A673 (cell line): ENCODE measurements around the gene REC114. TPM values are rescaled to one million over a fixed set of nuclear protein-coding genes. Genes with fewer than 3 reads are reported as not detected.

ENCODE experiments used
- BruUV-seq: library from RNA; stranded (reverse); fragments of 400-500 nt; replicated peaks from 2 replicates; lab custom pipeline; 2021; lab: Mats Ljungman, UMichigan
- CTCF ChIA-PET: fragments of 300-600 bp; sonication (Branson Sonifier 250); formaldehyde crosslinking; loops from one replicate; lab custom pipeline; 2022; ENCODE audit warnings: antibody characterized with exemption; lab: Charles Lee
- POLR2A ChIA-PET: fragments of 300-600 bp; sonication (Branson Sonifier 250); formaldehyde crosslinking; loops from one replicate; lab custom pipeline; 2022; ENCODE audit warnings: antibody characterized with exemption; ENCODE audit not compliant: low non-redundant PET; lab: Charles Lee
- DNase-seq: peaks from one replicate; pipeline ENCODE4 v3.0.0-alpha.2; 2015; ENCODE audit warnings: low spot score
- H3K27ac ChIP-seq: fragments of 200-600 bp; sonication (generic); 2 replicates; pipeline ENCODE4 v1.5.1; 2016; ENCODE audit warnings: mixed run types, low read depth, mild to moderate bottlenecking, mixed read lengths, antibody characterized with exemption, low read length; ENCODE audit not compliant: poor library complexity, severe bottlenecking
- H3K27me3 ChIP-seq: fragments of 200-600 bp; sonication (generic); replicated peaks from 2 replicates; pipeline ENCODE4 v1.6.1; 2017; ENCODE audit warnings: mixed run types, low read depth, mild to moderate bottlenecking, mixed read lengths, antibody characterized with exemption, low read length; ENCODE audit not compliant: insufficient read depth, poor library complexity
- H3K36me3 ChIP-seq: fragments of 200-600 bp; sonication (generic); 2 replicates; pipeline ENCODE4 v1.6.1; 2016; ENCODE audit warnings: mixed run types, mild to moderate bottlenecking, mixed read lengths, antibody characterized with exemption, low read length; ENCODE audit not compliant: insufficient read depth, poor library complexity, severe bottlenecking
- H3K4me1 ChIP-seq: fragments of 200-600 bp; sonication (generic); 2 replicates; pipeline ENCODE4 v1.6.1; 2017; ENCODE audit warnings: mixed run types, mild to moderate bottlenecking, mixed read lengths, antibody characterized with exemption, low read length; ENCODE audit not compliant: insufficient read depth, poor library complexity, severe bottlenecking
- H3K4me3 ChIP-seq: fragments of 200-600 bp; sonication (generic); 2 replicates; pipeline ENCODE4 v1.5.1; 2016; ENCODE audit warnings: low read depth, mixed run types, mild to moderate bottlenecking, mixed read lengths, low read length; ENCODE audit not compliant: poor library complexity, severe bottlenecking
- H3K9me3 ChIP-seq: fragments of 200-600 bp; sonication (generic); 2 replicates; pipeline ENCODE4 v1.6.1; 2016; ENCODE audit warnings: mixed run types, low read depth, mild to moderate bottlenecking, mixed read lengths, antibody characterized with exemption, low read length; ENCODE audit not compliant: poor library complexity, severe bottlenecking
- EZH2 ChIP-seq: fragments of 200-600 bp; sonication (generic); IDR thresholded peaks from 2 replicates; pipeline ENCODE4 v1.6.1; 2017; ENCODE audit warnings: borderline replicate concordance, low read depth, mild to moderate bottlenecking, mixed read lengths, antibody characterized with exemption, low read length; ENCODE audit not compliant: poor library complexity, severe bottlenecking
- intact Hi-C: fragments of 100-400 bp; cut with micrococcal nuclease; formaldehyde crosslinking; loops from one replicate; pipeline ENCODE4 v1.10.0; 2022; ENCODE audit not compliant: unreplicated experiment
- total RNA-seq: library from RNA; stranded (reverse); gene quantifications from 2 replicates; pipeline ENCODE4 v1.2.3, GENCODE V29; 2021
- TF ChIP-seq, protein P1 (sequence below): fragments of 300-800, 200-600 bp; sonication (generic); conservative IDR thresholded peaks from 2 replicates; pipeline ENCODE4 v1.5.1; 2017; ENCODE audit warnings: low read depth, mild to moderate bottlenecking, antibody characterized with exemption, low read length, moderate library complexity, mixed read lengths

The REC114 gene
- total RNA-seq, 1 experiment from 2014 or later = not detected

- POLR2A ChIA-PET = no interaction called here
- H3K4me1 ChIP-seq = no peaks in the 10 kb centered on the region
- no peak for DNase-seq
- H3K4me3 ChIP-seq = no peak overlapping the region
- no peak for TF ChIP-seq EZH2
- TF ChIP-seq, protein P1, sequence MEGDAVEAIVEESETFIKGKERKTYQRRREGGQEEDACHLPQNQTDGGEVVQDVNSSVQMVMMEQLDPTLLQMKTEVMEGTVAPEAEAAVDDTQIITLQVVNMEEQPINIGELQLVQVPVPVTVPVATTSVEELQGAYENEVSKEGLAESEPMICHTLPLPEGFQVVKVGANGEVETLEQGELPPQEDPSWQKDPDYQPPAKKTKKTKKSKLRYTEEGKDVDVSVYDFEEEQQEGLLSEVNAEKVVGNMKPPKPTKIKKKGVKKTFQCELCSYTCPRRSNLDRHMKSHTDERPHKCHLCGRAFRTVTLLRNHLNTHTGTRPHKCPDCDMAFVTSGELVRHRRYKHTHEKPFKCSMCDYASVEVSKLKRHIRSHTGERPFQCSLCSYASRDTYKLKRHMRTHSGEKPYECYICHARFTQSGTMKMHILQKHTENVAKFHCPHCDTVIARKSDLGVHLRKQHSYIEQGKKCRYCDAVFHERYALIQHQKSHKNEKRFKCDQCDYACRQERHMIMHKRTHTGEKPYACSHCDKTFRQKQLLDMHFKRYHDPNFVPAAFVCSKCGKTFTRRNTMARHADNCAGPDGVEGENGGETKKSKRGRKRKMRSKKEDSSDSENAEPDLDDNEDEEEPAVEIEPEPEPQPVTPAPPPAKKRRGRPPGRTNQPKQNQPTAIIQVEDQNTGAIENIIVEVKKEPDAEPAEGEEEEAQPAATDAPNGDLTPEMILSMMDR = no peak
- H3K27me3 ChIP-seq = peaks cover 51% of the 10 kb centered on the region
- CTCF ChIA-PET = no interaction called here
- no TSS peak for BruUV-seq
- no peak overlapping the region for H3K27ac ChIP-seq
- peaks cover 5% of the 10 kb centered on the region for H3K9me3 ChIP-seq
- intact Hi-C loops = no loop called here
- H3K36me3 ChIP-seq = no peaks in the 10 kb centered on the region
Observed at GRCh38 chr15:73474785-73475184, 31.8 kb downstream of the REC114 start.

DNA sequence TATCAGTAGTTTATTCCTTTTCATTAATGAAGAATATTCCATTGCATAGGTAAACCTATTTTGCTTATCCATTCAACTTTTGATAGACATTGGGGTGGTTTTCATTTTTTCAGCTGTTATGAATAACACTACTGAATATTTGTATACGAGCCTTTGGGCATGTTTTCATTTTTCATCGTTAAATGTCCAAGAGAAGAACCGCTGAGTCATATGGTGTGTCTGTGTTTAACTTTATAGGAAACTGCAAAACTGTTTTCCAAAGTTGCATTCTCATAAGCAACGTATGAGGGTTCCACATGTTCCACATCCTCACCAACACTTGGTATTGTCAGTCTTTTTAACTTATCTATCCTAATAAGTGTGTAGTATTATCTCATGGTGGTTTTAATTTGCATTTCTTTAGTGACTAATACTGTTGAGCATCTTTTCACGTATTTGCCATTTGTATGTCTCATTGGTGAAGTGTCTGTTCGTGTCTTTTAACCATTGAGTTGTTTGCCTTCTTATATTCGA lies 33.8 kb downstream of the REC114 start:
- BruUV-seq = no TSS peak

GRCh38 chr15:73480050-73480449 lies 37.1 kb downstream of the REC114 start:
- Histone ChIP-seq H3K4me1 (no peaks in the 10 kb centered on the region), H3K27me3 (peaks cover 5% of the 10 kb centered on the region), H3K9me3 (peaks cover 5% of the 10 kb centered on the region), H3K27ac (no peak overlapping the region), H3K36me3 (no peaks in the 10 kb centered on the region), H3K4me3 (no peak overlapping the region)
- intact Hi-C loops = no loop called here
- TF ChIP-seq EZH2 = no peak
- TF ChIP-seq, protein P1 = no peak
- ChIA-PET POLR2A (no interaction called here), CTCF (no interaction called here)
- no TSS peak for BruUV-seq
- no peak for DNase-seq

More for the DNA sequence above, 33.8 kb downstream of the REC114 start:
- Histone ChIP-seq H3K4me3 (no peak overlapping the region), H3K27ac (no peak overlapping the region), H3K4me1 (no peaks in the 10 kb centered on the region), H3K36me3 (no peaks in the 10 kb centered on the region), H3K9me3 (peaks cover 5% of the 10 kb centered on the region), H3K27me3 (peaks cover 32% of the 10 kb centered on the region)
- CTCF ChIA-PET = interaction anchor here (1.0 kb wide), 1 partner anchor 15 kb away, joined by 3 read pairs; no protein-coding TSS in a partner anchor
- POLR2A ChIA-PET = no interaction called here
- DNase-seq = no peak
- TF ChIP-seq, protein P1 = no peak
- TF ChIP-seq EZH2 = no peak
- intact Hi-C loops = no loop called here
